ENCODE results near the gene KNL1.

DNA sequence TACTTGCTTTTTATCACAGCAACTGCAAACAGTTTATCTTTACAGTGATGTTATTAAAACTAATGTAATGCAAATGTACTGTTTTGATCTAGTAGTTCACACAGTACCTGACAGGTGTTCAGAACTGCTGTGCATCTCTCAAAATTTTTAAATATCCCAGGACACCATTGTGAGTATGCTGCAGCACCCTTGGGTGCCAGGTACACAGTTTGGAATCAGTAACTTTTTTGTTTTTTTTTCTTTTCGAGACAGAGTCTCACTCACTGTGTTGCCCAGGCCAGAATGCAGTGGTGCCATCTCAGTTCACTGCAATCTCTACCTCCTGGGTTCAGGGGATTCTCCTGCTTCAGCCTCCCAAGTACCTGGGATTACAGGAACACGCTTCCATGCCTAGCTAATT is 3.0 kb downstream of the KNL1 start:
- TF ChIP-seq, protein P1, sequence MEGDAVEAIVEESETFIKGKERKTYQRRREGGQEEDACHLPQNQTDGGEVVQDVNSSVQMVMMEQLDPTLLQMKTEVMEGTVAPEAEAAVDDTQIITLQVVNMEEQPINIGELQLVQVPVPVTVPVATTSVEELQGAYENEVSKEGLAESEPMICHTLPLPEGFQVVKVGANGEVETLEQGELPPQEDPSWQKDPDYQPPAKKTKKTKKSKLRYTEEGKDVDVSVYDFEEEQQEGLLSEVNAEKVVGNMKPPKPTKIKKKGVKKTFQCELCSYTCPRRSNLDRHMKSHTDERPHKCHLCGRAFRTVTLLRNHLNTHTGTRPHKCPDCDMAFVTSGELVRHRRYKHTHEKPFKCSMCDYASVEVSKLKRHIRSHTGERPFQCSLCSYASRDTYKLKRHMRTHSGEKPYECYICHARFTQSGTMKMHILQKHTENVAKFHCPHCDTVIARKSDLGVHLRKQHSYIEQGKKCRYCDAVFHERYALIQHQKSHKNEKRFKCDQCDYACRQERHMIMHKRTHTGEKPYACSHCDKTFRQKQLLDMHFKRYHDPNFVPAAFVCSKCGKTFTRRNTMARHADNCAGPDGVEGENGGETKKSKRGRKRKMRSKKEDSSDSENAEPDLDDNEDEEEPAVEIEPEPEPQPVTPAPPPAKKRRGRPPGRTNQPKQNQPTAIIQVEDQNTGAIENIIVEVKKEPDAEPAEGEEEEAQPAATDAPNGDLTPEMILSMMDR (IDR thresholded peaks at IDR 0.05; ENCODE audit: insufficient read depth, low read length, poor library complexity, severe bottlenecking) = no peak
- no peak for TF ChIP-seq EZH2phosphoT487 (conservative IDR thresholded peaks at IDR 0.05; ENCODE audit: low read length)

All from SU-DHL-6 (cell line).